SU-DHL-6 (cell line): Measurements from ENCODE around the gene GXYLT2.

Source experiments
- H2AFZ ChIP-seq: fragments of 200-600 bp; sonication (generic); 2 replicates; pipeline ENCODE4 v1.6.1; 2014; ENCODE audit warnings: low read depth, mild to moderate bottlenecking, moderate library complexity, mixed read lengths, antibody characterized with exemption, low read length; ENCODE audit not compliant: severe bottlenecking
- H3F3A ChIP-seq: fragments of 200-600 bp; shearing (Covaris generic); 2 replicates; pipeline ENCODE4 v1.6.0; 2016; ENCODE audit warnings: antibody characterized with exemption, mild to moderate bottlenecking; ENCODE audit not compliant: insufficient read depth
- H3K27ac ChIP-seq: fragments of 200-600 bp; sonication (generic); 2 replicates; pipeline ENCODE4 v1.5.1; 2016; ENCODE audit warnings: low read depth, mild to moderate bottlenecking, low read length, moderate library complexity, mixed read lengths
- H3K27me3 ChIP-seq: fragments of 200-600 bp; sonication (generic), shearing (Covaris generic); 2 replicates; pipeline ENCODE4 v1.6.0; 2014; ENCODE audit warnings: mild to moderate bottlenecking, low read length
- H3K36me3 ChIP-seq: fragments of 200-600 bp; sonication (generic); 2 replicates; pipeline ENCODE4 v1.6.1; 2014; ENCODE audit warnings: mild to moderate bottlenecking, low read length, mixed read lengths
- H3K4me2 ChIP-seq: fragments of 300-600, 200-600 bp; shearing (Covaris generic), sonication (generic); 2 replicates; pipeline ENCODE4 v1.6.0; 2014; ENCODE audit warnings: low read length, low read depth, mild to moderate bottlenecking; ENCODE audit not compliant: poor library complexity, severe bottlenecking
- H3K4me3 ChIP-seq: fragments of 200-600 bp; sonication (generic); 2 replicates; pipeline ENCODE4 v1.5.1; 2014; ENCODE audit warnings: antibody characterized with exemption, low read length, mild to moderate bottlenecking, mixed read lengths; ENCODE audit not compliant: insufficient read depth, poor library complexity, severe bottlenecking
- H3K79me2 ChIP-seq: fragments of 200-600 bp; sonication (generic); 2 replicates; pipeline ENCODE4 v1.6.1; 2014; ENCODE audit warnings: mild to moderate bottlenecking, low read length, moderate library complexity; ENCODE audit not compliant: insufficient read depth
- H3K9ac ChIP-seq: fragments of 200-600 bp; sonication (generic); 2 replicates; pipeline ENCODE4 v1.7.0; 2014; ENCODE audit warnings: mild to moderate bottlenecking, low read length
- H3K9me2 ChIP-seq: fragments of 200-600 bp; sonication (generic); replicated peaks from 2 replicates; pipeline ENCODE4 v1.6.1; 2014; ENCODE audit warnings: low read length; ENCODE audit not compliant: insufficient read depth
- H3K9me3 ChIP-seq: fragments of 200-600 bp; sonication (generic); 2 replicates; pipeline ENCODE4 v1.6.1; 2014; ENCODE audit warnings: low read length, mixed read lengths; ENCODE audit not compliant: insufficient read depth
- H4K20me1 ChIP-seq: fragments of 200-600 bp; sonication (generic); 2 replicates; pipeline ENCODE4 v1.6.1; 2014; ENCODE audit warnings: low read depth, mild to moderate bottlenecking, antibody characterized with exemption, low read length, moderate library complexity, mixed read lengths
- EZH2phosphoT487 ChIP-seq: fragments of 200-600 bp; sonication (generic), shearing (Covaris generic); conservative IDR thresholded peaks from 2 replicates; pipeline ENCODE4 v1.6.1; 2018; ENCODE audit warnings: mild to moderate bottlenecking, antibody characterized with exemption, low read length, moderate library complexity, mixed read lengths
- TF ChIP-seq, protein P1 (sequence below): fragments of 200-600 bp; sonication (generic); IDR thresholded peaks from one replicate; pipeline ENCODE4 v1.5.1; 2017; ENCODE audit warnings: antibody characterized with exemption, mild to moderate bottlenecking, low read length, moderate library complexity; ENCODE audit not compliant: insufficient read depth, poor library complexity, severe bottlenecking

The GXYLT2 gene

DNA sequence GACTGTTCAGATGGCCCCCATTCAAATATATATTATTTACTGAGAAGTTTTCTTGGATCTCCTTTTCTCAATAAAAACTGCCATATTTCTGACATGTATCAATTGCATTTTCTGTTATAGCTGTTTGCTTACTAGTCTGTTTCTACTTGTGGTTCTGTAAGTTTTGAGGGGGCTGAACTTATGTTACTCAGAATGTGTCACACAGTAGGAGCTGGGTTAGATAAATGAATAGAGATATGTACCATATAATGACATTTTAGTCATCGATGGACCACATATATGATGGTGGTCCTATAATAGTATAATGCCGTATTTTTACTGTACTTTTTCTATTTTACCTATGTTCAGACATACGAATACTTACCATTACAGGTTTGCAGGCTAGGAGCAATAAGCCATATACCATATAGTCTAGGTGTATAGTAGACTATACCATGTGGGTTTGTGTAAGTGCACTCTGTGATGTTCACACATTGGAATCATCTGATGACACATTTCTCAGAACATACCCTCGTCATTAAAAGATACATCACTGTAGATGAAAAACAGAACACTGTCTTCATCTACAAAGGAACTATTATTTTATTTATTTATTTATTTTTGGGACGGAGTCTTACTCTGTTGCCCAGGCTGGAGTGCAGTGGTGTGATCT, 131.1 kb downstream of the GXYLT2 start:
- Histone ChIP-seq H3K9ac (no peak overlapping the region), H3K4me3 (no peak overlapping the region), H3K27ac (no peak overlapping the region), H3K36me3 (peaks cover 14% of the 10 kb centered on the region; the same call in 1 of the 2 replicates), H4K20me1 (peaks cover 70% of the 10 kb centered on the region), H3K9me2 (no peaks in the 10 kb centered on the region), H3K27me3 (no peaks in the 10 kb centered on the region), H3F3A (no peaks in the 10 kb centered on the region; the same call in 1 of the 2 replicates), H3K4me2 (no peak overlapping the region), H3K9me3 (no peaks in the 10 kb centered on the region), H3K79me2 (peaks cover 100% of the 10 kb centered on the region), H2AFZ (no peak overlapping the region)
- TF ChIP-seq, protein P1, sequence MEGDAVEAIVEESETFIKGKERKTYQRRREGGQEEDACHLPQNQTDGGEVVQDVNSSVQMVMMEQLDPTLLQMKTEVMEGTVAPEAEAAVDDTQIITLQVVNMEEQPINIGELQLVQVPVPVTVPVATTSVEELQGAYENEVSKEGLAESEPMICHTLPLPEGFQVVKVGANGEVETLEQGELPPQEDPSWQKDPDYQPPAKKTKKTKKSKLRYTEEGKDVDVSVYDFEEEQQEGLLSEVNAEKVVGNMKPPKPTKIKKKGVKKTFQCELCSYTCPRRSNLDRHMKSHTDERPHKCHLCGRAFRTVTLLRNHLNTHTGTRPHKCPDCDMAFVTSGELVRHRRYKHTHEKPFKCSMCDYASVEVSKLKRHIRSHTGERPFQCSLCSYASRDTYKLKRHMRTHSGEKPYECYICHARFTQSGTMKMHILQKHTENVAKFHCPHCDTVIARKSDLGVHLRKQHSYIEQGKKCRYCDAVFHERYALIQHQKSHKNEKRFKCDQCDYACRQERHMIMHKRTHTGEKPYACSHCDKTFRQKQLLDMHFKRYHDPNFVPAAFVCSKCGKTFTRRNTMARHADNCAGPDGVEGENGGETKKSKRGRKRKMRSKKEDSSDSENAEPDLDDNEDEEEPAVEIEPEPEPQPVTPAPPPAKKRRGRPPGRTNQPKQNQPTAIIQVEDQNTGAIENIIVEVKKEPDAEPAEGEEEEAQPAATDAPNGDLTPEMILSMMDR: no peak
- no peak for TF ChIP-seq EZH2phosphoT487

DNA sequence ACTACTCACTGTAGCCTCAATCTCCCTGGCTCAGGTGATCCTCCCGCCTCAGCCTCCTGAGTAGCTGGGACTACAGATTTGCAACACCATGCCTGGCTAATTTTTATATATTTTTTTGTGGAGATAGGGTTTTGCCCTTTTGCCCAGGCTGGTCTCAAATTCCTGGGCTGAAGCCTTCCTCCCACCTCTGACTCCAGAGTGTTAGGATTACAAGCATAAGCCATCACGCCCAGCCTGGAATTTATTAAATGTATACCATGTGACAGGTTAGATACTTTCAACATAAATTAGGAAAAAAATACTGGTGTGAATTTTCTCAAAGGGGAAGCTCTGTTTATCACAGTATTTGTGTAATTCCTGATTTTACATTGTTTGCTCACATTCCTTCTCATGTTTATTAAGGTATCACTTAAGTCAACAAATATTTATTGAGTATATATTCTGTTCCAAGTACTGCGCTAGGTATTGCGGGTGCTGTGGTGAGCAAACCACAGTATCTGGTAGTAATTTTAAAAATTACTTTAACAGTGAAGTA, 133.5 kb downstream of the GXYLT2 start:
- no peak overlapping the region for H2AFZ ChIP-seq
- H3K27me3 ChIP-seq: no peaks in the 10 kb centered on the region
- no peak overlapping the region for H3K4me2 ChIP-seq
- H3K27ac ChIP-seq: no peak overlapping the region
- no peak overlapping the region for H3K9ac ChIP-seq
- no peaks in the 10 kb centered on the region for H3K9me2 ChIP-seq
- H3K79me2 ChIP-seq: peaks cover 100% of the 10 kb centered on the region
- H3K9me3 ChIP-seq: no peaks in the 10 kb centered on the region
- H3K36me3 ChIP-seq: peaks cover 8% of the 10 kb centered on the region; the same call in 1 of the 2 replicates
- no peak overlapping the region for H3K4me3 ChIP-seq
- peaks cover 79% of the 10 kb centered on the region for H4K20me1 ChIP-seq
- no peaks in the 10 kb centered on the region for H3F3A ChIP-seq
- TF ChIP-seq EZH2phosphoT487: no peak
- TF ChIP-seq, protein P1: no peak

DNA sequence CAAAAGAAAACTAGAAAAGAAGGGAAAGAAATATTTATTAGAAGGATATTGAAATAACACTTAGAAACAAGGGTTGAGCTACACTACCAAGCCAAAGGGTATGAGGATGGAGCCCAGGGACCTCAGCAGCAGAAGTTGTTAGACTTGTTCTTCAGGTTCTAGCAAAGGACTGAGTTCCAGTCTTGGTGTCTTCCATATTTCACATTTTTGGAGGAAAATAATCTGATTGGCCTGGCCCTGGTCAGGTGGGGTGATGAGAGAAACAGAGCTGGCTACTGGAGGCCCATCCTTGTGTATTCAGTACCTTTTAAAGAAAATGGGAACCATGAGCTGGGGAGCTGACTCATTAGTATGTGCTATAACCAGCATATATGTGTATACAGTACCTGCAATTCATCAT, 137.0 kb downstream of the GXYLT2 start:
- no peaks in the 10 kb centered on the region for H3K9me3 ChIP-seq
- no peak overlapping the region for H3K27ac ChIP-seq
- no peak overlapping the region for H3K9ac ChIP-seq
- no peak overlapping the region for H3K4me3 ChIP-seq
- peaks cover 69% of the 10 kb centered on the region for H4K20me1 ChIP-seq
- no peaks in the 10 kb centered on the region for H3F3A ChIP-seq
- no peak overlapping the region for H2AFZ ChIP-seq
- no peak overlapping the region for H3K4me2 ChIP-seq
- H3K79me2 ChIP-seq: peaks cover 100% of the 10 kb centered on the region
- TF ChIP-seq EZH2phosphoT487: no peak
- TF ChIP-seq, protein P1: no peak
- 0 out of 2 replicates have a peak, but pooled peaks cover 4% of the 10 kb centered on the region for H3K36me3 ChIP-seq
- no peaks in the 10 kb centered on the region for H3K27me3 ChIP-seq
- H3K9me2 ChIP-seq: no peaks in the 10 kb centered on the region
